ENCODE measurements around the gene SRRD.

DNA sequence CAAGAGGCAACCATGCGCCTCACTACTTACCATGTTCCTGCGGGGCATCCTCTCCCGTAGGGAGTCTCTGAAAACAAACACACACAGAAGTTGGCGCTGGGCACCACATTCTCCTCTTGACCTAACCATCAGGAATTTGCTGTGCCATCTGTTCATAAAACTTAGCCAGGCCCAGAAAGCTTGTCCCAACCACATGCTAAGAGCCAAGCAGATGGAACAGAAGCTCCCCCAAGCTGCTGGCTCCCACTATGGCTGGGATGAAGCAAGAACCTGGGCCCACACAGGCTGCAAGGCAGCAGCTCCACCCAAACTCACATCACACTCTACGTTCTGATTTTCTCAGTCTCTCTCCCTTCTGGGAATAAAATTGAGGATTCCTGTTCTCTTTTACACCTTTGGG, 17.5 kb upstream of the SRRD start:
- no peak for TF ChIP-seq EP300 (IDR thresholded peaks at IDR 0.05; ENCODE audit: borderline replicate concordance)
- TF ChIP-seq TAF1 (IDR thresholded peaks at IDR 0.05; ENCODE audit: low read depth) = no peak
- TF ChIP-seq FOXM1 (IDR thresholded peaks at IDR 0.05; ENCODE audit: borderline replicate concordance, low read depth) = no peak
- no peak for TF ChIP-seq EGR1 (IDR thresholded peaks at IDR 0.05)
- TF ChIP-seq, protein P1, sequence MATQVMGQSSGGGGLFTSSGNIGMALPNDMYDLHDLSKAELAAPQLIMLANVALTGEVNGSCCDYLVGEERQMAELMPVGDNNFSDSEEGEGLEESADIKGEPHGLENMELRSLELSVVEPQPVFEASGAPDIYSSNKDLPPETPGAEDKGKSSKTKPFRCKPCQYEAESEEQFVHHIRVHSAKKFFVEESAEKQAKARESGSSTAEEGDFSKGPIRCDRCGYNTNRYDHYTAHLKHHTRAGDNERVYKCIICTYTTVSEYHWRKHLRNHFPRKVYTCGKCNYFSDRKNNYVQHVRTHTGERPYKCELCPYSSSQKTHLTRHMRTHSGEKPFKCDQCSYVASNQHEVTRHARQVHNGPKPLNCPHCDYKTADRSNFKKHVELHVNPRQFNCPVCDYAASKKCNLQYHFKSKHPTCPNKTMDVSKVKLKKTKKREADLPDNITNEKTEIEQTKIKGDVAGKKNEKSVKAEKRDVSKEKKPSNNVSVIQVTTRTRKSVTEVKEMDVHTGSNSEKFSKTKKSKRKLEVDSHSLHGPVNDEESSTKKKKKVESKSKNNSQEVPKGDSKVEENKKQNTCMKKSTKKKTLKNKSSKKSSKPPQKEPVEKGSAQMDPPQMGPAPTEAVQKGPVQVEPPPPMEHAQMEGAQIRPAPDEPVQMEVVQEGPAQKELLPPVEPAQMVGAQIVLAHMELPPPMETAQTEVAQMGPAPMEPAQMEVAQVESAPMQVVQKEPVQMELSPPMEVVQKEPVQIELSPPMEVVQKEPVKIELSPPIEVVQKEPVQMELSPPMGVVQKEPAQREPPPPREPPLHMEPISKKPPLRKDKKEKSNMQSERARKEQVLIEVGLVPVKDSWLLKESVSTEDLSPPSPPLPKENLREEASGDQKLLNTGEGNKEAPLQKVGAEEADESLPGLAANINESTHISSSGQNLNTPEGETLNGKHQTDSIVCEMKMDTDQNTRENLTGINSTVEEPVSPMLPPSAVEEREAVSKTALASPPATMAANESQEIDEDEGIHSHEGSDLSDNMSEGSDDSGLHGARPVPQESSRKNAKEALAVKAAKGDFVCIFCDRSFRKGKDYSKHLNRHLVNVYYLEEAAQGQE (IDR thresholded peaks at IDR 0.05; ENCODE audit: low read depth) = no peak
- no peak for TF ChIP-seq CREB1 (IDR thresholded peaks at IDR 0.05; ENCODE audit: low read depth)
- TF ChIP-seq, protein P2, sequence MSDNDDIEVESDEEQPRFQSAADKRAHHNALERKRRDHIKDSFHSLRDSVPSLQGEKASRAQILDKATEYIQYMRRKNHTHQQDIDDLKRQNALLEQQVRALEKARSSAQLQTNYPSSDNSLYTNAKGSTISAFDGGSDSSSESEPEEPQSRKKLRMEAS (IDR thresholded peaks at IDR 0.05) = no peak
- TF ChIP-seq RAD21 (IDR thresholded peaks at IDR 0.05; ENCODE audit: low read depth) = no peak
